GM18511 (cell line): Measurements from ENCODE around the gene DCDC2.
"Not testable (repeated sequence)": the region's sequence is repeated elsewhere in the genome, so short reads cannot be mapped to it uniquely, and the experiment has no call there.

Experiments
- ATAC-seq: cut with Tn5 transposase; IDR thresholded peaks from one replicate; pipeline ENCODE4 v1.9.1; 2021; ENCODE audit warnings: mild to moderate bottlenecking, moderate library complexity; ENCODE audit not compliant: unreplicated experiment

The DCDC2 gene

DNA sequence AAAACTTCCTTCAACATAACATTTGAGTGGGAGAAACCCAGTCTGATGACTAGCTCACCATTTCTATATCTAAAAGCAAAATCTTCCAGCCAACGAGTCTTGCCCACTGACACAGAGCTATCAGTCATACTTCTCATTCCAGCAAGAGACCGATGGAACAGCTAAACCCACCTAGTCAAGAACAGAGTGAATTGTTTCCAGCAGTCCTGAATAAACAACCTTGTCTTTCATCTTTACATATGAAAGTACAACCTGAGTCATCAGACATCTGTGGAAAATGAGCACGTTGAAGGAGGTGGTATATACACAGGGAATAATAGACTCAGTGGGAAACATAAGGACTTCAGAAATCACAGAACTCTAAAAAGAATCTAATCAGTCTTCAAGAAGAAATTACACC, 208.0 kb downstream of the DCDC2 start:
- ATAC-seq, result no peak

GRCh38 chr6:24149296-24149695, 208.6 kb downstream of the DCDC2 start:
- ATAC-seq, result no peak

DNA sequence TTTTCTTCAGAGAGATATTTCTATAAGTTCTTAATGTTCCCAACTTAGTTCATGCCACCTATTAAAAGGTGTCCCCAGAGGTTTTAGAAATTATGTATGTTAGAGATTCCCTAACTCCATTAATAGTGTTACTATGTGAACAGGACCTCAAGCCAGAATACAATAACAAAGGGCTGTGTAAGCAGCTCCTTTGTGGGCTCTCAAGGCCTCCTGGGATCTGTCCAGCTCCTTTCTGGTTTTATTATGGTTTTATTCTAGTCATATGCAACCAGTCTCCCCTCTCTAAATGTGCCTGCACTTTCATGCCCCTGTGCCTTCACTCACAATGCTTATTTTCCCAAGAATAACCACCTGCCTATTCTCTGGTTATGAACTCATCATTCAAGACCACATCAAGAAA, 209.2 kb downstream of the DCDC2 start:
- ATAC-seq, result no peak

DNA sequence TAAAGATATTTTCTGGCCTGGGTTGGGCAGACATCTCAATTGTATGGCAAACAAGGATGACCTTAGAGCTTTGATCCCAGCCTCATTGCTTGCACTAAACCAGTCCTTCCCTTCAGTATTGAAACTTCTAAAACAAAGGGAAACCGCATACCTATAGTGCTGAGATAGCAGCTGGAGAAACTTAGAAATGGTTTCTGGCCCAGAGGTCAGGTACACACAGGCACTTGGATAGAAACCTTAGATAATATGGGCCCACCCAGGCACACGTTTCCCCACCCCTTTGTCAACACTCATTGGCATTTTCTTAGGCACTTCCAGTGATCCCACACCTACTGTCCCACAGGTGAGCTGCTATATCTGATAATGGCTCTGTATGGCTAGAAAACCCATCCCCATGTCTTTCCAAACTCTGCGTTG, 209.7 kb downstream of the DCDC2 start:
- no peak for ATAC-seq

- ATAC-seq, result no peak
Observed at GRCh38 chr6:24147511-24148153, 210.2 kb downstream of the DCDC2 start.

- no peak for ATAC-seq
Observed at GRCh38 chr6:24146871-24147270, 211.0 kb downstream of the DCDC2 start.

- no peak for ATAC-seq
Observed at GRCh38 chr6:24145690-24146131, 212.1 kb downstream of the DCDC2 start.

- ATAC-seq, result not testable (repeated sequence)
Observed at GRCh38 chr6:24142733-24143132, 215.1 kb downstream of the DCDC2 start.

DNA sequence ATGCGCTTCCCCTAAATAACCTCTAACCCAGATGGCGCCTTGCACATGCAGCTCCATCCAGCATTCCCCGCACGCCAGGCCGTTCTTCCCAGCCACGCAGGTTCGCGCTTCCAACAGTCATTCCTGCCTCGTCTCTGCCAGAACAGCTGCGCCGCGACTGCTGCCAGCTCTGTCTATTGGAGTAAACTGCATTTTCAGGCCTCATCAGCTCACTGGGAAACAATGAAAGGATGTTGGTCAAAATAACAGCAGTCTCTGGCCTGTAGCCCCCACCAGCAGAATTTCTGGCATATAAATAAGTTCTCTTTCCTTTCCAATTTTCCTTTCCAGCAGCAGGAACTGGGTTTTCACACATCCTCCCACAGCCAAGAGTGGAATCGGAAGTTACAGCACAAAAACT, 217.3 kb downstream of the DCDC2 start:
- no peak for ATAC-seq

DNA sequence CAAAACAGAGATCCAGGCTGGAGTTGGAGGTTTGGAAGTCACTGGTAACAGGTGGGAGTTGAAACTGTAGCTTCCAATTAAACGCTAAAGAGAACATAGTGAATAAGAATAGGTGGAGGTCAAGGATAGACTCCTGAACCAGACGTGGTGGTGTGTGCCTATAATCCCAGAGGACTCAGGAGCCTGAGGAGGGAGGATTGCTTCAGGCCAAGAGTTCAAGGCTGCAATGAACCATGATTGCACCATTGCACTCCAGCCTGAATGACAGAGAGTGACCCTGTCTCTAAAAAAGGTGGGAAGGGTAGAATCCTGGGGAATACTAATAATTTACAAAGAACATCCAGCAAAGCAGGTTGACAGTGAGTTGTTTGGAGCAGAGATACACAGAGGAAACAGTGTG, 218.2 kb downstream of the DCDC2 start:
- ATAC-seq, result no peak

GRCh38 chr6:24139080-24139479, 218.8 kb downstream of the DCDC2 start:
- no peak for ATAC-seq

- no peak for ATAC-seq
Observed at GRCh38 chr6:24131751-24132150, 226.1 kb downstream of the DCDC2 start.

DNA sequence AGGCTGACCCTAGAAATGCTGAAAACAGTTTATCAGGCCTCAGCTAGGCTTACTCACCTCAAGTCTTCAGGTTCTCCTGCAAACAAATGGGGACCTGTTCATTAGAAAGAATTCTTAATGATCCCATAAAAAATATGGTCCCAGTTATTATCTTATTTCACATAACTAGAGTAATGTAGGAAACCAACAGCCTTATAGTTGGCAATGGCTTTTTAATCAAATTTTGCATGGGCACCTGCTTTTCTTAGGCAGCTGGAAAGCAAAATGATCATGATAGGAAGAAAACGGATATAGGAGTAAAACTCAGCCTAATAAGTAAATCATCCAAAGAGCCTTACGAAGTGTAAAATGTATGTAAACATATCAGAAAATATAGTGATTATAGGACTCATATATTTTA, 230.5 kb downstream of the DCDC2 start:
- ATAC-seq, result no peak

DNA sequence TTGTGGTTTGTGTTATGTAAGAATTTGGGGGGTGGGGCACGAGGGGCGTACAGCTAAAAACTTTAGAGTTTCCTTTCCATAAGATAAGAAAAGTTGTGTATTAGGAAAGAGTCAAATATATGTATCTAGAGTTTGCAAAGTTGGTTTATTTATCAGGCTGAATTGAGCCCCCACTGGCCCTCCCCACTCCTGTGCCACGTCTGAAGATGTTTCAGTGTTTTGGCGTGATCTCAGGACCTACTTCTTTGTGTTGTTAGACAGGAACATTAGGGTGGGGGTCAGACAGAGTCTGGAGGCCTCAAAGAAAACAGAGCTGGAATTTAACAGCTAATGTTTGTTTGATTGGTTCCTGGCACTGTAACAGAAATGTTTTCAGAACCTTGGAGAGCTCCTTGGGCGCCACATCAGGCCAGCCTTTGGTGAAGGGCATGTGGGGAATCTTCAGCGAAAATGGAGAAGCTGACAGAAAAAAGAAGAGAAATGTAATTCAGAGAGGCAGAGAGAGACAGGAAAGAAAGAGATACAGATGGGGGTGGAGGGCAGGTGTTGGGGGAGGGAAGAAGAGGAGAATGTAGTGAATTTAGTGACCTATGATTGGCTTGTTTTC, 231.2 kb downstream of the DCDC2 start:
- peak; percentile 82 for ATAC-seq

DNA sequence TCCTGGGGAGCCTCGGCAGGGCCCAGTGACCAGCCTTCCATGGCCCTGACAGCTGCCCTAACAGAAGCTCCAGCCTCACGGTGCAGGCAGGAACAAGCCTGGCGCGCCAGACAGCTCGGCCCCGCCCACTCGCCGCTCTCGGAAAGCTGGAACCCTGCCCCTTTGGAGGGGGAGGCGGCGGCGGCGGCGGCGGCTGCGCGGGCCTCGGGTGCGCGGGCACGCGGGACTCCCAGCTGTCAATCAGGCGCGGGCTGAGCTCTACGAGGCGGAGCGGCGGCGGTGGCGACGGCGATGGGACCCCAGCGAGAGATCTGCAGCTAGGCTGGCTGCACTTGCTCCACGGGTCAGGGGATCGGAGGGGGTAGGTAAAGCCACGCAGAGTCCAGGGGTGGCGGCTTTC, 231.9 kb downstream of the DCDC2 start, which contains the start of gene NRSN1:
NRSN1 (plus strand) TSS at position 236 of the 400 bp plus-strand sequence. CDS start 8,113 bp downstream, outside the sequence.
- no peak for ATAC-seq

GRCh38 chr6:24122139-24122538, 235.7 kb downstream of the DCDC2 start:
- ATAC-seq, result no peak
